ENCODE data around the gene ZGPAT. TPM values are rescaled to one million over a fixed set of nuclear protein-coding genes. Genes with fewer than 3 reads are reported as not detected.

ZGPAT gene
- total RNA-seq, 4 donors from 2014 or later, result 21.7 to 25.8 (median 23.3) TPM

GRCh38 chr20:63766695-63767426, 59.0 kb downstream of the ZGPAT start:
- Histone ChIP-seq H3K36me3 (peaks cover 24% of the 10 kb centered on the region), H3K9me3 (no peaks in the 10 kb centered on the region), H3K27me3 (no peaks in the 10 kb centered on the region), H3K27ac (no peak overlapping the region), H3K4me3 (no peak overlapping the region), H3K4me1 (no peaks in the 10 kb centered on the region)
- TF ChIP-seq EP300 (IDR thresholded peaks at IDR 0.05) (no peak), CTCF (IDR thresholded peaks at IDR 0.05) (no peak), POLR2A (IDR thresholded peaks at IDR 0.05) (no peak), POLR2AphosphoS5 (IDR thresholded peaks at IDR 0.05) (no peak)
- WGBS, result 94% methylated on average over 31 of the region's 38 CpGs
- DNase-seq (ENCODE audit: low spot score in 2 of 2), result no peak

- no peaks in the 10 kb centered on the region for H3K9me3 ChIP-seq
- H3K4me1 ChIP-seq, result peaks cover 1% of the 10 kb centered on the region
- TF ChIP-seq CTCF (IDR thresholded peaks at IDR 0.05), result no peak
- H3K4me3 ChIP-seq, result no peak overlapping the region
- no peak overlapping the region for H3K27ac ChIP-seq
- peaks cover 24% of the 10 kb centered on the region for H3K36me3 ChIP-seq
- DNase-seq (ENCODE audit: low spot score in 2 of 2), result no peak
- 79% methylated on average over 14 of the region's 18 CpGs for WGBS
- H3K27me3 ChIP-seq, result no peaks in the 10 kb centered on the region
Observed at GRCh38 chr20:63767456-63767855, 59.6 kb downstream of the ZGPAT start.

GRCh38 chr20:63767886-63768285, 60.0 kb downstream of the ZGPAT start:
- no peak for TF ChIP-seq POLR2A (IDR thresholded peaks at IDR 0.05)
- TF ChIP-seq EP300 (IDR thresholded peaks at IDR 0.05), result no peak
- no peak for TF ChIP-seq POLR2AphosphoS5 (IDR thresholded peaks at IDR 0.05)
- no peak for TF ChIP-seq CTCF (IDR thresholded peaks at IDR 0.05)

GRCh38 chr20:63768591-63769515, 61.0 kb downstream of the ZGPAT start:
- Histone ChIP-seq H3K4me3 (no peak overlapping the region), H3K27me3 (no peaks in the 10 kb centered on the region), H3K9me3 (no peaks in the 10 kb centered on the region), H3K27ac (no peak overlapping the region), H3K4me1 (peaks cover 13% of the 10 kb centered on the region), H3K36me3 (peaks cover 24% of the 10 kb centered on the region)
- 91% methylated on average over 24 of the region's 26 CpGs for WGBS
- TF ChIP-seq POLR2A (IDR thresholded peaks at IDR 0.05), result no peak
- no peak for TF ChIP-seq CTCF (IDR thresholded peaks at IDR 0.05)
- no peak for TF ChIP-seq EP300 (IDR thresholded peaks at IDR 0.05)
- no peak for TF ChIP-seq POLR2AphosphoS5 (IDR thresholded peaks at IDR 0.05)
- no peak for DNase-seq (ENCODE audit: low spot score in 2 of 2)

More at GRCh38 chr20:63767886-63768285, 60.0 kb downstream of the ZGPAT start:
- Histone ChIP-seq H3K4me3 (no peak overlapping the region), H3K27me3 (no peaks in the 10 kb centered on the region), H3K27ac (no peak overlapping the region), H3K36me3 (peaks cover 24% of the 10 kb centered on the region), H3K9me3 (no peaks in the 10 kb centered on the region), H3K4me1 (peaks cover 6% of the 10 kb centered on the region)
- WGBS, result 82% methylated on average over 7 of the region's 7 CpGs
- DNase-seq (ENCODE audit: low spot score in 2 of 2), result no peak

GRCh38 chr20:63769891-63770474, 62.1 kb downstream of the ZGPAT start:
- Histone ChIP-seq H3K4me3 (no peak overlapping the region), H3K4me1 (peaks cover 22% of the 10 kb centered on the region), H3K9me3 (no peaks in the 10 kb centered on the region), H3K36me3 (peaks cover 24% of the 10 kb centered on the region), H3K27ac (no peak overlapping the region), H3K27me3 (no peaks in the 10 kb centered on the region)
- DNase-seq (ENCODE audit: low spot score in 2 of 2), result no peak
- WGBS, result 88% methylated on average over 31 of the region's 31 CpGs
- TF ChIP-seq POLR2AphosphoS5 (IDR thresholded peaks at IDR 0.05), result no peak
- no peak for TF ChIP-seq CTCF (IDR thresholded peaks at IDR 0.05)
- no peak for TF ChIP-seq EP300 (IDR thresholded peaks at IDR 0.05)
- no peak for TF ChIP-seq POLR2A (IDR thresholded peaks at IDR 0.05)
